Liver (tissue), 3 donors: ENCODE data around the gene DPY19L3.

Source experiments
- ATF3 ChIP-seq: IDR thresholded peaks from 2 replicates; pipeline ENCODE4 v1.6.1; 2016; ENCODE audit warnings: antibody characterized with exemption
- CTCF ChIP-seq: fragments of 150-350 bp; IDR thresholded peaks from 2 replicates; pipeline ENCODE4 v1.5.1; 2017; ENCODE audit warnings: improper control_type of control experiment, low read depth, low read length; ENCODE audit not compliant: missing input control
- EGR1 ChIP-seq, 2 donors: IDR thresholded peaks; 2 replicates each; pipeline ENCODE4 v1.6.1; 2016 to 2018; ENCODE audit warnings: antibody characterized with exemption in 2 of 2, low read depth in 2 of 2
- FOXA1 ChIP-seq: IDR thresholded peaks from 2 replicates; pipeline ENCODE4 v1.6.1; 2016; ENCODE audit warnings: antibody characterized with exemption
- GABPA ChIP-seq, 2 donors: IDR thresholded peaks in 1 of 2; conservative IDR thresholded peaks in 1 of 2; 2 replicates each; pipeline ENCODE4 v1.6.1; 2016; ENCODE audit warnings: antibody characterized with exemption in 2 of 2, mild to moderate bottlenecking in 1 of 2, moderate library complexity in 1 of 2
- HNF4G ChIP-seq: IDR thresholded peaks from 2 replicates; pipeline ENCODE4 v1.6.1; 2016; ENCODE audit warnings: antibody characterized with exemption
- MAX ChIP-seq: IDR thresholded peaks from 2 replicates; pipeline ENCODE4 v1.6.1; 2016; ENCODE audit warnings: antibody characterized with exemption
- NR2F2 ChIP-seq: IDR thresholded peaks from 2 replicates; pipeline ENCODE4 v1.6.1; 2016; ENCODE audit warnings: antibody characterized with exemption
- RXRA ChIP-seq, 2 donors: IDR thresholded peaks; 2 replicates each; pipeline ENCODE4 v1.6.1; 2017 to 2018; ENCODE audit warnings: antibody characterized with exemption in 2 of 2, mild to moderate bottlenecking in 1 of 2
- SP1 ChIP-seq: IDR thresholded peaks from 2 replicates; pipeline ENCODE4 v1.6.1; 2018; ENCODE audit warnings: antibody characterized with exemption, mild to moderate bottlenecking
- TAF1 ChIP-seq: conservative IDR thresholded peaks from 2 replicates; pipeline ENCODE4 v1.6.1; 2016; ENCODE audit warnings: antibody characterized with exemption, mild to moderate bottlenecking
- YY1 ChIP-seq: IDR thresholded peaks from 2 replicates; pipeline ENCODE4 v1.6.1; 2016; ENCODE audit warnings: antibody characterized with exemption, mild to moderate bottlenecking
- TF ChIP-seq, protein P1 (sequence below): IDR thresholded peaks from 2 replicates; pipeline ENCODE4 v1.6.1; 2016; ENCODE audit warnings: antibody characterized with exemption, mild to moderate bottlenecking
- donor health status: healthy.
- donor health status: healthy.

- no peak for TF ChIP-seq CTCF
- no peak for TF ChIP-seq RXRA (IDR thresholded peaks at IDR 0.05)
- no peak for TF ChIP-seq YY1
- TF ChIP-seq FOXA1: no peak
- TF ChIP-seq, protein P1, sequence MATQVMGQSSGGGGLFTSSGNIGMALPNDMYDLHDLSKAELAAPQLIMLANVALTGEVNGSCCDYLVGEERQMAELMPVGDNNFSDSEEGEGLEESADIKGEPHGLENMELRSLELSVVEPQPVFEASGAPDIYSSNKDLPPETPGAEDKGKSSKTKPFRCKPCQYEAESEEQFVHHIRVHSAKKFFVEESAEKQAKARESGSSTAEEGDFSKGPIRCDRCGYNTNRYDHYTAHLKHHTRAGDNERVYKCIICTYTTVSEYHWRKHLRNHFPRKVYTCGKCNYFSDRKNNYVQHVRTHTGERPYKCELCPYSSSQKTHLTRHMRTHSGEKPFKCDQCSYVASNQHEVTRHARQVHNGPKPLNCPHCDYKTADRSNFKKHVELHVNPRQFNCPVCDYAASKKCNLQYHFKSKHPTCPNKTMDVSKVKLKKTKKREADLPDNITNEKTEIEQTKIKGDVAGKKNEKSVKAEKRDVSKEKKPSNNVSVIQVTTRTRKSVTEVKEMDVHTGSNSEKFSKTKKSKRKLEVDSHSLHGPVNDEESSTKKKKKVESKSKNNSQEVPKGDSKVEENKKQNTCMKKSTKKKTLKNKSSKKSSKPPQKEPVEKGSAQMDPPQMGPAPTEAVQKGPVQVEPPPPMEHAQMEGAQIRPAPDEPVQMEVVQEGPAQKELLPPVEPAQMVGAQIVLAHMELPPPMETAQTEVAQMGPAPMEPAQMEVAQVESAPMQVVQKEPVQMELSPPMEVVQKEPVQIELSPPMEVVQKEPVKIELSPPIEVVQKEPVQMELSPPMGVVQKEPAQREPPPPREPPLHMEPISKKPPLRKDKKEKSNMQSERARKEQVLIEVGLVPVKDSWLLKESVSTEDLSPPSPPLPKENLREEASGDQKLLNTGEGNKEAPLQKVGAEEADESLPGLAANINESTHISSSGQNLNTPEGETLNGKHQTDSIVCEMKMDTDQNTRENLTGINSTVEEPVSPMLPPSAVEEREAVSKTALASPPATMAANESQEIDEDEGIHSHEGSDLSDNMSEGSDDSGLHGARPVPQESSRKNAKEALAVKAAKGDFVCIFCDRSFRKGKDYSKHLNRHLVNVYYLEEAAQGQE: no peak
- no peak for TF ChIP-seq ATF3
- TF ChIP-seq TAF1: no peak
- no peak for TF ChIP-seq MAX
- TF ChIP-seq HNF4G: no peak
- TF ChIP-seq GABPA (IDR thresholded peaks at IDR 0.05 in 1 of 2, conservative IDR thresholded peaks at IDR 0.05 in 1 of 2): no peak
- TF ChIP-seq EGR1 (IDR thresholded peaks at IDR 0.05; ENCODE audit: low read depth in 2 of 2): no peak
- TF ChIP-seq SP1: no peak
- TF ChIP-seq NR2F2: no peak
Measured at GRCh38 chr19:32415246-32415645, 9.7 kb downstream of the DPY19L3 start.
